ENCODE measurements around the gene AIF1.

The AIF1 gene

DNA sequence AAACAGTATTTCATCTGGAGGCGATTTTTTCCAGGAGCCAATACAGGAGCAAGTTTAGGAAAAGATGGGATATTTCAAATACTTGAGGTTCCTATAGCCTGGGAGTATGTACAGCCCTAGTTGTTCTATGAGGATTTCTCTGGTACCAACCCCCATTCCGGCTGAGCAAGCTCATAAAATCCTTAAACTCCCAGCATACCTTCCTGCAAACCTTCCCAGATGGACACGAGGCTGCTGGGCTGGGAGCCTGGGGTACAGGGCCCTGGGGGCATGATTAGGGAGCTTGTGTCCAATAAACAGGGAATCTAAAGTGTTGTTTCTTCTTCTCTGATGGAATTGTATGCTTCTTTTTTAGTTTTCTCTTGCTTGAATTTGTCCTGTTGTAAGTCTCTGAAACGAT lies 7.0 kb downstream of the AIF1 start:
- H3K36me3 Mint-ChIP-seq (ENCODE audit: low read depth) = peaks cover 53% of the 10 kb centered on the region
- H3K27ac Mint-ChIP-seq = peak overlapping the region; percentile 93
- DNase-seq (ENCODE audit: low spot score) = no peak
- peaks cover 28% of the 10 kb centered on the region for H3K4me1 Mint-ChIP-seq (ENCODE audit: low read depth)
- no peaks in the 10 kb centered on the region for H3K9me3 Mint-ChIP-seq
- H3K4me3 Mint-ChIP-seq = peak overlapping the region; percentile 90
- H3K27me3 Mint-ChIP-seq (ENCODE audit: low read depth) = no peaks in the 10 kb centered on the region

DNA sequence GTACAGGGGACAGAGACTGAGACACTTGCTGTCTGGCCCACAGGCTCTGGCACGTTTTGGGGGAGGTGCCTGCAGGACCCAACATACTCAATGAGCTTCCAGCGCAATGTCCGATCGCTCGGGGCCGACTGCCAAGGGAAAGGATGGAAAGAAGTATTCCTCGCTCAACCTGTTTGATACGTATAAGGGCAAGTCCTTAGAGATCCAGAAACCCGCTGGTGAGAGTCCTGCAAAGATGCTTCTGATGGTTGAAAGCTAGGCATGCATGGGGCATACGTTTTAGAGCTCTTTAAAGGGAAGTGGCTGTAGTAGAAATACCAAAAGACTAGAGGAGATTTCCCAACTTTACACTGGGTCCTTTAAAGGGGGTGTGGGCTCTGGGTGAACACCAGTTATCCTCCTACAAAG lies 7.7 kb downstream of the AIF1 start:
- no peaks in the 10 kb centered on the region for H3K27me3 Mint-ChIP-seq (ENCODE audit: low read depth)
- peak overlapping the region; percentile 90 for H3K4me3 Mint-ChIP-seq

DNA sequence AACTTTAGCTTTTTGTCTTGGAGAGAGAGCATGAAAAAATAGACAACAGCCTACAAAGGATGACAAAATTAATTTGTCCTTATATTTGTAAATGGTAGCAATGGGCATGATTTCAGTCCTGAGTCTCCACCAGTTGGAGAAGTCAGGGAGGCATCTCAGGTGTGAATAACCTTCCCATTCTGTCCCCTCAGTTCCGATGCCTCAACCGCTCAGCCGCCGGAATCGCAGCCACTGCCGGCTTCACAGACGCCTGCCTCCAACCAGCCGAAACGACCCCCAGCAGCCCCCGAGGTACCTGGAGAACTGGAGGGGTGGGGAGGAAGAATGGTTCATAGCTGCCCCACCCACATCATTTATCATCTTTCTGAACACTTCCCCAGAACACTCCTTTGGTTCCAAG lies 9.0 kb downstream of the AIF1 start:
- Mint-ChIP-seq H3K9me3 (no peaks in the 10 kb centered on the region), H3K27me3 (ENCODE audit: low read depth) (no peaks in the 10 kb centered on the region), H3K4me1 (ENCODE audit: low read depth) (peaks cover 26% of the 10 kb centered on the region), H3K27ac (no peak overlapping the region), H3K36me3 (ENCODE audit: low read depth) (peaks cover 68% of the 10 kb centered on the region), H3K4me3 (no peak overlapping the region)
- no peak for DNase-seq (ENCODE audit: low spot score)

More for the DNA sequence above, 7.7 kb downstream of the AIF1 start:
- Mint-ChIP-seq H3K9me3 (no peaks in the 10 kb centered on the region), H3K27ac (peak overlapping the region; percentile 24), H3K36me3 (ENCODE audit: low read depth) (peaks cover 58% of the 10 kb centered on the region), H3K4me1 (ENCODE audit: low read depth) (peaks cover 29% of the 10 kb centered on the region)
- no peak for DNase-seq (ENCODE audit: low spot score)

DNA sequence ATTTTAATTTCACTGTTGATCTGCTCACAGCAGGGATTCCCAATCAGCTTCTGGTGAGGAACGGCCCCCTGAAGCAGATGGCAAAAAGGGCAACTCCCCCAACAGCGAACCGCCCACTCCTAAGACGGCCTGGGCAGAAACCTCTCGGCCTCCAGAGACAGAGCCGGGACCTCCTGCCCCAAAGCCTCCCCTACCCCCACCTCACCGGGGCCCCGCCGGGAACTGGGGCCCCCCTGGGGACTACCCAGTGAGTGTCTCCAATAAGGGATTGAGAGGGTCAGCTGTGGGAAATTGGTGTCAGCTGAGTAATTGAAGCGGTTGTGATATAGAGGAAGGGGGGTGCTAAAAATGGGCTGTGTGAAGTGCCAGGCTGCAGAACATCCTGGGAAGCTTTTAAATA lies 11.9 kb downstream of the AIF1 start:
- H3K27me3 Mint-ChIP-seq (ENCODE audit: low read depth) = no peaks in the 10 kb centered on the region
- peaks cover 18% of the 10 kb centered on the region for H3K4me1 Mint-ChIP-seq (ENCODE audit: low read depth)
- H3K36me3 Mint-ChIP-seq (ENCODE audit: low read depth) = peaks cover 84% of the 10 kb centered on the region
- peak overlapping the region; percentile 22 for H3K27ac Mint-ChIP-seq
- H3K9me3 Mint-ChIP-seq = no peaks in the 10 kb centered on the region
- no peak for DNase-seq (ENCODE audit: low spot score)
- no peak overlapping the region for H3K4me3 Mint-ChIP-seq

DNA sequence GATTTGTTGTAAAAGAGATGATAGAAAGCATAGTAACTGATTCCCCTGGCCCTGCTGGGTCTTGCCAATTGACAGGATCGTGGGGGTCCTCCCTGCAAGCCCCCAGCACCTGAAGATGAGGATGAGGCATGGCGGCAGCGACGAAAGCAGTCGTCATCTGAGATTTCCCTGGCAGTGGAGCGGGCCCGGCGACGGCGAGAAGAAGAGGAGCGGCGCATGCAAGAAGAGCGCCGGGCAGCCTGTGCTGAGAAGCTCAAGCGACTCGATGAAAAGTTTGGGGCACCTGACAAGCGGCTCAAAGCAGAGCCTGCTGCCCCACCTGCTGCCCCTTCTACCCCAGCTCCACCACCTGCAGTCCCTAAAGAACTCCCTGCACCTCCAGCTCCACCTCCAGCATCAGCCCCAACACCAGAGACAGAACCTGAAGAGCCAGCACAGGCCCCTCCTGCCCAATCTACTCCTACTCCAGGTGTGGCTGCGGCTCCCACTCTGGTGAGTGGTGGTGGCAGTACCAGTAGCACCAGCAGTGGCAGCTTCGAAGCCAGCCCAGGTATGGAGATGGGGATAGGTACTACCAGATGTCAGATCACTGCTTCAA lies 12.8 kb downstream of the AIF1 start:
- Mint-ChIP-seq H3K9me3 (no peaks in the 10 kb centered on the region), H3K36me3 (ENCODE audit: low read depth) (peaks cover 79% of the 10 kb centered on the region), H3K4me1 (ENCODE audit: low read depth) (peaks cover 10% of the 10 kb centered on the region), H3K27ac (no peak overlapping the region), H3K27me3 (ENCODE audit: low read depth) (no peaks in the 10 kb centered on the region), H3K4me3 (no peak overlapping the region)
- DNase-seq (ENCODE audit: low spot score) = no peak

DNA sequence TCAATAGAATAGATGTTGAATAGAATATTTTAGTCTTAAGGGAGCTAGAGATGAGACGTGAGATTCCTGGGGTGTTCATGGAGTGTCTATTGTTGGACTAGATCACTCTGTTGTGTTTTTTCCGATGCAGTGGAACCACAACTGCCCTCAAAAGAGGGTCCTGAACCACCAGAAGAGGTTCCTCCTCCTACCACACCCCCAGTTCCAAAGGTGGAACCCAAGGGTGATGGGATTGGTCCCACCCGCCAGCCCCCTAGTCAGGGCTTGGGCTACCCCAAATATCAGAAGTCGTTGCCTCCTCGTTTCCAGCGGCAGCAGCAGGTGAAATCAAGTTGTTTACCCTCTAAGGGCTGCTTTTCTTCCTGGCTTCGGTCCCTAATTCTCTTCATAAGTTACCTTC lies 14.0 kb downstream of the AIF1 start:
- peaks cover 5% of the 10 kb centered on the region for H3K4me1 Mint-ChIP-seq (ENCODE audit: low read depth)
- peaks cover 76% of the 10 kb centered on the region for H3K36me3 Mint-ChIP-seq (ENCODE audit: low read depth)
- no peaks in the 10 kb centered on the region for H3K9me3 Mint-ChIP-seq
- H3K4me3 Mint-ChIP-seq = no peak overlapping the region
- no peak overlapping the region for H3K27ac Mint-ChIP-seq
- DNase-seq (ENCODE audit: low spot score) = no peak
- no peaks in the 10 kb centered on the region for H3K27me3 Mint-ChIP-seq (ENCODE audit: low read depth)

DNA sequence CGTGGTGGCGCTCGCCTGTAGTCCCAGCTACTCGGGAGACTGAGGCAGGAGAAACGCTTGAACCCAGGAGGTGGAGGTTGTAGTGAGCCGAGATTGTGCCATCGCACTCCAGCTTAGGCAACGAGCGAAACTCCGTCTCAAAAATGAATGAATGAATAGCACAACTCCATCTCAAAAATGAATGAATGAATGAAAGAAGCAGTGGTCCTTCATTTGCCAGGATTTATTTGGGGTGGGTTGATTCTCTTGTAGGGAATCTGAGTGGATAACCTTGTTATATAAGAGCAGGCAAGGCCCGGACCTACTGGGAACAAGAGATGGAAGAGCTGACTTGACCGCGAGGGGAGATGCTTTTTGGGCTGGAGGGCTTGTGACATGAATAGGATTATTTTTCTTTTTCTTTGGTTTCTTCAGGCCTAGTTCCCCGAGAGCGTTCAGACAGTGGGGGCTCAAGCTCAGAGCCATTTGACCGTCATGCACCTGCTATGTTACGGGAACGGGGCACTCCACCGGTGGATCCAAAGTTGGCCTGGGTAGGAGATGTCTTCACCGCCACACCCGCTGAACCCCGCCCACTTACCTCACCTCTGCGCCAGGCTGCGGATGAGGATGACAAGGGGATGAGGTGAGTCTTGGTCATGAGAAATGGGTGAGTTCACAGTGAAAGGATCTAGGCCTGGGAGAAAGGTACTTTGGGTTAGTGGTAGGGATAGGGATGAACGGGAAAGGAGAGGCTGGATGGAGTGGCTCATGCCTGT lies 15.3 kb downstream of the AIF1 start:
- H3K36me3 Mint-ChIP-seq (ENCODE audit: low read depth) = peaks cover 74% of the 10 kb centered on the region
- no peak for DNase-seq (ENCODE audit: low spot score)
- H3K4me1 Mint-ChIP-seq (ENCODE audit: low read depth) = peaks cover 5% of the 10 kb centered on the region
- no peak overlapping the region for H3K27ac Mint-ChIP-seq
- no peak overlapping the region for H3K4me3 Mint-ChIP-seq
- no peaks in the 10 kb centered on the region for H3K27me3 Mint-ChIP-seq (ENCODE audit: low read depth)
- no peaks in the 10 kb centered on the region for H3K9me3 Mint-ChIP-seq

DNA sequence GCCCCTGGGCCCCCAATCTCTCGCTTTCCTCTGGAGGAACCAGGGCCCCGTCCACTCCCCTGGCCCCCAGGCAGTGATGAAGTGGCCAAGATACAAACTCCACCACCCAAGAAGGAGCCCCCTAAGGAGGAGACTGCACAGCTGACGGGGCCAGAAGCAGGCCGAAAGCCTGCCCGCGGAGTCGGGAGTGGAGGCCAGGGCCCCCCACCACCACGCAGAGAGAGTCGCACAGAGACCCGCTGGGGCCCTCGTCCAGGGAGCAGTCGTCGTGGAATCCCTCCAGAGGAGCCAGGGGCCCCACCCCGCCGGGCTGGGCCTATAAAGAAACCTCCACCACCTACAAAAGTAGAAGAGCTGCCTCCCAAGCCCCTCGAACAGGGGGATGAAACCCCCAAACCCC lies 16.2 kb downstream of the AIF1 start:
- peaks cover 73% of the 10 kb centered on the region for H3K36me3 Mint-ChIP-seq (ENCODE audit: low read depth)
- no peaks in the 10 kb centered on the region for H3K27me3 Mint-ChIP-seq (ENCODE audit: low read depth)
- peaks cover 4% of the 10 kb centered on the region for H3K4me1 Mint-ChIP-seq (ENCODE audit: low read depth)
- H3K27ac Mint-ChIP-seq = no peak overlapping the region
- H3K9me3 Mint-ChIP-seq = no peaks in the 10 kb centered on the region
- H3K4me3 Mint-ChIP-seq = no peak overlapping the region
- no peak for DNase-seq (ENCODE audit: low spot score)

DNA sequence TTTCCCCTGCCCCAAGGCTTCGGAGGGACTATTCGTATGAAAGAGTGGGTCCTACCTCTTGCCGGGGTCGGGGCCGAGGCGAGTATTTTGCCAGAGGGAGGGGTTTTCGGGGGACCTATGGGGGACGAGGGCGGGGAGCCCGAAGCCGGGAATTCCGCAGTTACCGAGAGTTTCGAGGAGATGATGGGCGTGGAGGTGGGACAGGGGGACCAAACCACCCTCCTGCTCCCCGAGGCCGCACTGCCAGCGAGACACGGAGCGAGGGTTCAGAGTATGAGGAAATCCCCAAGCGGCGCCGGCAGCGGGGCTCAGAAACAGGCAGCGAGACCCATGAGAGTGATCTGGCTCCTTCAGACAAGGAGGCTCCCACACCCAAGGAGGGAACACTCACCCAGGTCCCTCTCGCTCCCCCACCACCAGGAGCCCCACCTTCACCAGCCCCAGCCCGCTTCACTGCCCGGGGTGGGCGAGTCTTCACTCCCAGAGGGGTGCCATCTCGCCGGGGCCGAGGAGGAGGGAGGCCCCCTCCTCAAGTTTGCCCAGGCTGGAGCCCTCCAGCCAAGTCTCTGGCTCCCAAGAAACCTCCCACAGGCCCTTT lies 16.7 kb downstream of the AIF1 start:
- Mint-ChIP-seq H3K4me1 (ENCODE audit: low read depth) (peaks cover 4% of the 10 kb centered on the region), H3K4me3 (no peak overlapping the region), H3K9me3 (no peaks in the 10 kb centered on the region), H3K27ac (peak overlapping the region; percentile 57), H3K27me3 (ENCODE audit: low read depth) (no peaks in the 10 kb centered on the region), H3K36me3 (ENCODE audit: low read depth) (peaks cover 73% of the 10 kb centered on the region)
- no peak for DNase-seq (ENCODE audit: low spot score)

DNA sequence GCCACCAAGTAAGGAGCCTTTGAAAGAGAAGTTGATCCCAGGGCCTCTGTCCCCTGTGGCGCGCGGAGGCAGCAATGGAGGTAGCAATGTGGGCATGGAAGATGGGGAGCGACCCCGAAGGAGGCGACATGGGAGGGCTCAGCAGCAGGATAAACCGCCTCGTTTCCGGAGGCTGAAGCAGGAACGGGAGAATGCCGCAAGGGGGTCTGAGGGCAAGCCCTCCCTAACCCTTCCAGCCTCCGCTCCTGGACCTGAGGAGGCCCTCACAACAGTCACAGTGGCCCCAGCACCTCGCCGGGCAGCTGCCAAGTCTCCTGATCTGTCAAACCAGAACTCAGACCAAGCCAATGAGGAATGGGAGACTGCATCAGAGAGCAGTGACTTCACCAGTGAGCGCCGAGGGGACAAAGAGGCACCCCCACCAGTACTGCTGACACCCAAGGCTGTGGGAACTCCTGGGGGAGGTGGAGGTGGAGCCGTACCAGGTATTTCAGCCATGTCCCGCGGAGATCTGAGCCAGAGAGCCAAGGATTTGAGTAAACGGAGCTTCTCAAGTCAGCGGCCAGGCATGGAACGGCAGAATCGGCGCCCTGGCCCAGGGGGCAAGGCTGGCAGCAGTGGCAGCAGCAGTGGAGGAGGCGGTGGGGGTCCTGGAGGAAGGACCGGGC lies 17.4 kb downstream of the AIF1 start:
- H3K4me1 Mint-ChIP-seq (ENCODE audit: low read depth) = peaks cover 1% of the 10 kb centered on the region
- H3K9me3 Mint-ChIP-seq = no peaks in the 10 kb centered on the region
- no peak for DNase-seq (ENCODE audit: low spot score)
- H3K27ac Mint-ChIP-seq = peak overlapping the region; percentile 57
- no peak overlapping the region for H3K4me3 Mint-ChIP-seq
- peaks cover 70% of the 10 kb centered on the region for H3K36me3 Mint-ChIP-seq (ENCODE audit: low read depth)
- H3K27me3 Mint-ChIP-seq (ENCODE audit: low read depth) = no peaks in the 10 kb centered on the region

DNA sequence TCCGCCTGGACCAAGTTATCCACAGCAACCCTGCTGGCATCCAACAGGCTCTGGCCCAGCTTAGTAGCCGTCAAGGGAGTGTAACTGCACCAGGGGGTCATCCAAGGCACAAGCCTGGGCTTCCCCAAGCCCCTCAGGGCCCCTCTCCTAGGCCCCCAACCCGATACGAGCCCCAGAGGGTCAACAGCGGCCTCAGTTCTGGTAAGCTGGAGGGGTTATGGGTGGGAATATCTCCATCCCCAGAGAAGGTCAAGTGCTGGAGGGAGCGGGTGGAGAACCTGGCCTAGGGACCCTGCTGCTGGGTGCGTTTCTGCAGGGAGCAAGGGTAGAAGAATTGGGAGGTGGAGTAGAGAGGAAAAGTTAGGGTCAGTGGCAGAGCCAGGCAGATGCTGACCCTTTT lies 18.4 kb downstream of the AIF1 start:
- Mint-ChIP-seq H3K27ac (no peak overlapping the region), H3K9me3 (no peaks in the 10 kb centered on the region), H3K4me1 (ENCODE audit: low read depth) (peaks cover 1% of the 10 kb centered on the region), H3K27me3 (ENCODE audit: low read depth) (no peaks in the 10 kb centered on the region), H3K36me3 (ENCODE audit: low read depth) (peaks cover 66% of the 10 kb centered on the region), H3K4me3 (no peak overlapping the region)
- no peak for DNase-seq (ENCODE audit: low spot score)

DNA sequence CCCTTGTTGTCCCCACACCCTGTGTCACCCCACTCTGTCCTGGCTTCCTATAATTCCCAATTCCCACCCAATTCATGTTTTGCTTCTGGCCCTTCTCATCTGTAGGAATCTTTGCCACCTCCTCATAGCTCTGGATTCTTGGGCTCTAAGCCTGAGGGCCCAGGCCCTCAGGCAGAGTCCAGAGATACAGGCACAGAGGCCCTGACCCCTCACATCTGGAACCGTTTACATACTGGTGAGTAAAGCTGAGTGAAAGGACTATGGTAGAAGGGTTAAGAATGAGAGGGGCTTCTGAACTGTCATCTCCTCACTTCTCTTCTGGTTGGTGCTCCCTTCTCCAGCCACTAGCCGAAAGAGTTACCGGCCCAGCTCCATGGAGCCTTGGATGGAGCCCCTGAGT lies 19.1 kb downstream of the AIF1 start:
- Mint-ChIP-seq H3K9me3 (no peaks in the 10 kb centered on the region), H3K4me1 (ENCODE audit: low read depth) (peaks cover 1% of the 10 kb centered on the region), H3K27ac (peak overlapping the region; percentile 43), H3K27me3 (ENCODE audit: low read depth) (no peaks in the 10 kb centered on the region), H3K4me3 (no peak overlapping the region), H3K36me3 (ENCODE audit: low read depth) (peaks cover 64% of the 10 kb centered on the region)
- no peak for DNase-seq (ENCODE audit: low spot score)

DNA sequence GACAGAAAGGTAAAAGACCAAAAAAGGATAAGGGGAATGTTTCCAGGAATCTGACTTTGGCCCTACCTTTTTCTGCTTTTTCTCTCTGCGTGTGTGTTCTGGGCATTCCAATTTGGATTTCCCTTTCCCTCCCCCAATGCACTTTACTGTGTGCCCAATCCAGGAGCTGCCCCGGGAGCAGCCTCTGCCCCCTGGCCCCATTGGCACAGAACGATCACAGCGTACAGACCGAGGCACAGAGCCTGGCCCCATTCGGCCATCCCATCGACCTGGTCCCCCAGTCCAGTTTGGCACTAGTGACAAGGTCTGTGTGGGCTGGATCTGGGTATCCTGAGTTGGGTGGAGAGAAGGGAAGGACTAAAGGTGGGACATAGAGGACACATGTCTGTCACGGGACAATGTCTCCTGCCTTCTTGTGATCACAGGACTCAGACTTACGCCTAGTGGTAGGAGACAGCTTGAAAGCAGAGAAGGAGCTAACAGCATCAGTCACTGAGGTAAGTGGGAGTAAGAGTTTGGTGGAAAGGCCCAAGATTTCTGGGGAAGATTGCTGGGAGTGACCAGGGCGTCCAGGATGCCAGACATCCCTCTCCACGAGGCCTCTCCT lies 20.0 kb downstream of the AIF1 start:
- Mint-ChIP-seq H3K36me3 (ENCODE audit: low read depth) (peaks cover 62% of the 10 kb centered on the region), H3K4me3 (no peak overlapping the region), H3K27ac (no peak overlapping the region), H3K9me3 (no peaks in the 10 kb centered on the region), H3K27me3 (ENCODE audit: low read depth) (no peaks in the 10 kb centered on the region), H3K4me1 (ENCODE audit: low read depth) (peaks cover 1% of the 10 kb centered on the region)
- no peak for DNase-seq (ENCODE audit: low spot score)
